ENCODE measurements around the gene FCGR3A.

FCGR3A gene

GRCh38 chr1:161494091-161494735 is 55.4 kb downstream of the FCGR3A start:
- H4K20me1 ChIP-seq (ENCODE audit: insufficient read depth): no peaks in the 10 kb centered on the region
- H3K4me1 ChIP-seq (ENCODE audit: low read depth, poor library complexity, severe bottlenecking): no peaks in the 10 kb centered on the region
- no peak overlapping the region for H3K4me3 ChIP-seq (IDR thresholded peaks at IDR 0.05; ENCODE audit: insufficient read depth, low read depth, low read length)
- TF ChIP-seq CTCF (conservative IDR thresholded peaks at IDR 0.05; ENCODE audit: low read depth, low read length): no peak
- no peak overlapping the region for H3K4me2 ChIP-seq
- no peaks in the 10 kb centered on the region for H3K36me3 ChIP-seq (ENCODE audit: insufficient read depth)
- no peaks in the 10 kb centered on the region for H3K79me2 ChIP-seq (ENCODE audit: insufficient read depth, low read depth)
- H3K9ac ChIP-seq: no peak overlapping the region
- no peak overlapping the region for H2AFZ ChIP-seq (ENCODE audit: low read depth)
- no peaks in the 10 kb centered on the region for H3K27me3 ChIP-seq (ENCODE audit: insufficient read depth, low read depth)
- H3K27ac ChIP-seq: no peak overlapping the region

GRCh38 chr1:161492827-161493226 is 56.8 kb downstream of the FCGR3A start:
- Histone ChIP-seq H3K4me2 (no peak overlapping the region), H3K27me3 (ENCODE audit: insufficient read depth, low read depth) (no peaks in the 10 kb centered on the region), H3K4me1 (ENCODE audit: low read depth, poor library complexity, severe bottlenecking) (no peaks in the 10 kb centered on the region), H3K79me2 (ENCODE audit: insufficient read depth, low read depth) (no peaks in the 10 kb centered on the region), H3K36me3 (ENCODE audit: insufficient read depth) (no peaks in the 10 kb centered on the region), H4K20me1 (ENCODE audit: insufficient read depth) (no peaks in the 10 kb centered on the region), H2AFZ (ENCODE audit: low read depth) (no peak overlapping the region), H3K4me3 (IDR thresholded peaks at IDR 0.05; ENCODE audit: insufficient read depth, low read depth, low read length) (no peak overlapping the region), H3K27ac (no peak overlapping the region), H3K9ac (no peak overlapping the region)
- TF ChIP-seq CTCF (conservative IDR thresholded peaks at IDR 0.05; ENCODE audit: low read depth, low read length): no peak

All from KMS-11 (cell line).